Gastrocnemius medialis (tissue), 4 donors: ENCODE data around the gene NLGN2. TPM values are rescaled to one million over a fixed set of nuclear protein-coding genes. Genes with fewer than 3 reads are reported as not detected.

ENCODE experiments used
- ATAC-seq, 2 donors: fragments of 150-250 bp; one replicate each; pipeline ENCODE4 v1.9.1; 2016
- DNase-seq, 2 donors: peaks; one replicate each; pipeline ENCODE4 v3.0.0-alpha.2; 2019
- H3K27ac ChIP-seq, 4 donors: fragments of 200-600 bp; sonication (generic); 1 replicate in 1 of 4; 2 replicates in 3 of 4; pipeline ENCODE4 v1.5.1; 2016 to 2018; ENCODE audit warnings: mild to moderate bottlenecking in 2 of 4, moderate library complexity in 1 of 4
- H3K27me3 ChIP-seq, 3 donors: fragments of 200-600 bp; sonication (generic) in 2 of 3; 1 replicate in 1 of 3; 2 replicates in 2 of 3; pipeline versions ENCODE4 v1.5.1 to v1.6.0; 2016 to 2019; ENCODE audit warnings: mild to moderate bottlenecking in 1 of 3, moderate library complexity in 1 of 3
- H3K36me3 ChIP-seq, 2 donors: fragments of 200-600 bp; sonication (generic) in 1 of 2; one replicate each; pipeline ENCODE4 v1.5.1; 2017 to 2018
- H3K4me1 ChIP-seq, 2 donors: fragments of 200-600 bp; sonication (generic) in 1 of 2; one replicate each; pipeline ENCODE4 v1.5.1; 2016 to 2017; ENCODE audit warnings: mild to moderate bottlenecking in 2 of 2
- H3K4me3 ChIP-seq, 4 donors: fragments of 200-600 bp; sonication (generic) in 3 of 4; 1 replicate in 1 of 4; 2 replicates in 3 of 4; pipeline ENCODE4 v1.5.1; 2016 to 2019; ENCODE audit warnings: mild to moderate bottlenecking in 2 of 4
- H3K9me3 ChIP-seq, 3 donors: fragments of 200-600 bp; sonication (generic) in 2 of 3; 1 replicate in 1 of 3; 2 replicates in 2 of 3; pipeline ENCODE4 v1.5.1; 2016 to 2019
- CTCF ChIP-seq, 5 experiments: fragments of 450-650 bp in 3 of 5; fragments of 200-600 bp in 2 of 5; sonication (generic) in 2 of 5; IDR thresholded peaks in 4 of 5; conservative IDR thresholded peaks in 1 of 5; 1 replicate in 4 of 5; 2 replicates in 1 of 5; pipeline ENCODE4 v1.5.1; 2016 to 2019; ENCODE audit warnings: antibody characterized with exemption in 5 of 5, mild to moderate bottlenecking in 3 of 5, moderate library complexity in 3 of 5
- POLR2A ChIP-seq, 2 donors: fragments of 450-650 bp; IDR thresholded peaks; one replicate each; pipeline ENCODE4 v1.6.1; 2017; ENCODE audit warnings: antibody characterized with exemption in 2 of 2, mild to moderate bottlenecking in 2 of 2, moderate library complexity in 2 of 2
- in situ Hi-C, 4 donors: fragments of 200-750 bp; cut with MboI; loops; one replicate each; pipeline versions ENCODE4 v1.15.0 to v1.8.0; 2017; ENCODE audit warnings: low sequenced_read_pairs in 4 of 4
- intact Hi-C: fragments of 100-400 bp; cut with DNase I; formaldehyde crosslinking; loops from one replicate; pipeline ENCODE4 v1.15.1; 2023; ENCODE audit warnings: low total_unique reads
- total RNA-seq, 4 donors: library from RNA; depleted of rRNA; stranded (reverse); fragments of >200 nt; gene quantifications; one replicate each; pipeline versions ENCODE4 v1.1.0 to v1.2.3, GENCODE V29; 2016

Gene NLGN2
- total RNA-seq, 4 donors from 2014 or later = 4.2 to 6.6 (median 4.4) TPM

DNA sequence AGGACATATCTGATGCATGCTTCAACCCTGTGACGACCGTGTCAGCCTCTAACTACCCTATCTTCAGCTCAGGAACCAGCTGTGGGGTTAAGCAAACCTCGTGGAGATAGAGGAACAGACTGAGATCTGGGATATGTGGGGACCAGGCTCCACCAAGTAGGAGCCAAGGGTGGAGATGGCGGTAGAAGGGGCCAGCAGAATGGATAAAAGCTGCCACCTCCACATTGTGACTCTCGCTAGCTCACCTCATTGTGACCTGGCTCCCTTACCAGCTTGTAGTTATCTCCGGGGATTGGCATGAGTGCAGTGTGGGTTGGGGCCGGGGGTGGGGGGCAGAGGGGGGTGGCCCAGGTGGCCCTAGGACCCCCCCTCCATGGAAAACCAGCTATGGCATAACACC is 17.7 kb downstream of the NLGN2 start, which contains the start of gene SPEM2:
TSS of gene SPEM2 (plus strand) at position 301 of the 400 bp plus-strand sequence. CDS start at position 374, 73 bp downstream.
- TF ChIP-seq CTCF (IDR thresholded peaks at IDR 0.05 in 4 of 5, conservative IDR thresholded peaks at IDR 0.05 in 1 of 5) = no peak
- no peak for TF ChIP-seq POLR2A (IDR thresholded peaks at IDR 0.05)
- intact Hi-C loops (no loop called here), in situ Hi-C loops (loop anchor here in 1 of 4 donors (25.0 kb wide), 1 partner anchor 137 kb away; the partner anchor contains the start of genes SENP3 and TNFSF13)
- H3K9me3 ChIP-seq = no peaks in the 10 kb centered on the region
- no peak within 1 kb of the TSS for H3K27ac ChIP-seq
- DNase-seq = no peak
- no peak within 1 kb of the TSS for H3K4me3 ChIP-seq
- H3K27me3 ChIP-seq = no peaks in the 10 kb centered on the region
- H3K4me1 ChIP-seq = no peaks in the 10 kb centered on the region
- ATAC-seq = no peak
- no peaks in the 10 kb centered on the region for H3K36me3 ChIP-seq

GRCh38 chr17:7425756-7426155 is 18.1 kb downstream of the NLGN2 start:
- DNase-seq (no peak), ATAC-seq (no peak)
- Histone ChIP-seq H3K27ac (no peak overlapping the region), H3K4me3 (no peak overlapping the region), H3K4me1 (no peaks in the 10 kb centered on the region), H3K36me3 (no peaks in the 10 kb centered on the region), H3K27me3 (no peaks in the 10 kb centered on the region), H3K9me3 (no peaks in the 10 kb centered on the region)
- in situ Hi-C loops (loop anchor here in 1 of 4 donors (25.0 kb wide), 1 partner anchor 137 kb away; the partner anchor contains the start of genes SENP3 and TNFSF13), intact Hi-C loops (no loop called here)
- no peak for TF ChIP-seq POLR2A (IDR thresholded peaks at IDR 0.05)
- no peak for TF ChIP-seq CTCF (IDR thresholded peaks at IDR 0.05 in 4 of 5, conservative IDR thresholded peaks at IDR 0.05 in 1 of 5)

- DNase-seq (no peak), ATAC-seq (no peak)
- intact Hi-C loops (no loop called here), in situ Hi-C loops (loop anchor here in 1 of 4 donors (25.0 kb wide), 1 partner anchor 136 kb away; the partner anchor contains the start of genes SENP3 and TNFSF13)
- no peak overlapping the region for H3K27ac ChIP-seq
- no peaks in the 10 kb centered on the region for H3K4me1 ChIP-seq
- TF ChIP-seq CTCF (IDR thresholded peaks at IDR 0.05 in 4 of 5, conservative IDR thresholded peaks at IDR 0.05 in 1 of 5) (no peak), POLR2A (IDR thresholded peaks at IDR 0.05) (no peak)
- no peak overlapping the region for H3K4me3 ChIP-seq
- H3K27me3 ChIP-seq = no peaks in the 10 kb centered on the region
- H3K9me3 ChIP-seq = no peaks in the 10 kb centered on the region
- H3K36me3 ChIP-seq = no peaks in the 10 kb centered on the region
These were observed 18.7 kb downstream of the NLGN2 start for GRCh38 chr17:7426203-7426863.

DNA sequence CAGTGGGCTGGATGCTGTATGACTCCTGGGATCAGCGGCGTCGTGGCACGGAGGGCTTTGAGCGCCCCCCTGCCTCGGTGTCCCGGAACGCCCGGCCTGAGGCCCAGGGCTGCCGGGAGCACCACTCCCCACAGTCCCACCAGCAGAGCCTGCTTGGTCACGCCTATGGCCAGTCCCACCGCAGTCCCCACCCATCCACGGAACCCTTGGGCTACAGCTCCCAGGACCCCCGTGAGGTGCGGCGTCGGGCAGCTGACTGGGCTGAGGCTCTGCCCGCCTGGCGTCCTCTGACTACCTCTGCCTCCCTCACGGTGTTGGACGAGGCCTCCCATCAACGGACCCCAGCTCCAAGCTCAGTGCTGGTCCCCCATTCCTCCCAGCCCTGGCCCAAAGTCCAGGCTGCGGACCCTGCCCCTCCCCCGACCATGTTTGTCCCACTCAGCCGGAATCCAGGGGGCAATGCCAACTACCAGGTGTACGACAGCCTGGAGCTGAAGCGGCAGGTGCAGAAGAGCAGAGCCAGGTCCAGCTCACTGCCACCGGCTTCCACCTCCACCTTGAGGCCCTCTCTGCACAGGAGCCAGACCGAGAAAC is 19.3 kb downstream of the NLGN2 start:
- no peaks in the 10 kb centered on the region for H3K4me1 ChIP-seq
- in situ Hi-C loops (loop anchor here in 1 of 4 donors (25.0 kb wide), 1 partner anchor 135 kb away; the partner anchor contains the start of genes SENP3 and TNFSF13), intact Hi-C loops (no loop called here)
- no peak for ATAC-seq
- H3K9me3 ChIP-seq = no peaks in the 10 kb centered on the region
- no peak for TF ChIP-seq CTCF (IDR thresholded peaks at IDR 0.05 in 4 of 5, conservative IDR thresholded peaks at IDR 0.05 in 1 of 5)
- TF ChIP-seq POLR2A (IDR thresholded peaks at IDR 0.05) = no peak
- H3K27me3 ChIP-seq = no peaks in the 10 kb centered on the region
- H3K36me3 ChIP-seq = no peaks in the 10 kb centered on the region
- no peak overlapping the region for H3K27ac ChIP-seq
- DNase-seq = no peak
- H3K4me3 ChIP-seq = no peak overlapping the region
